Measurements from ENCODE around the gene CLASP1.
"Not testable (repeated sequence)": the region's sequence is repeated elsewhere in the genome, so short reads cannot be mapped to it uniquely, and the experiment has no call there.

Gene CLASP1

GRCh38 chr2:121298476-121298875, 350.8 kb downstream of the CLASP1 start:
- no peak for DNase-seq

GRCh38 chr2:121297866-121298265, 351.4 kb downstream of the CLASP1 start:
- not testable (repeated sequence) for DNase-seq

- no peak for DNase-seq
Measured at GRCh38 chr2:121297217-121297830, 351.9 kb downstream of the CLASP1 start.

- no peak for DNase-seq
Measured at GRCh38 chr2:121295911-121296650, 353.2 kb downstream of the CLASP1 start.

- DNase-seq = no peak
Measured at GRCh38 chr2:121294881-121295840, 354.1 kb downstream of the CLASP1 start.

- no peak for DNase-seq
Measured at GRCh38 chr2:121293450-121294325, 355.6 kb downstream of the CLASP1 start.

- no peak for DNase-seq
Measured at GRCh38 chr2:121291251-121291580, 358.0 kb downstream of the CLASP1 start.

GRCh38 chr2:121289271-121289670, 360.0 kb downstream of the CLASP1 start:
- no peak for DNase-seq

- no peak for DNase-seq
Measured at GRCh38 chr2:121288454-121289231, 360.6 kb downstream of the CLASP1 start.

- DNase-seq = no peak
Measured at GRCh38 chr2:121287956-121288355, 361.3 kb downstream of the CLASP1 start.

All from activated CD4-positive, alpha-beta T cell treated with anti-CD3 and anti-CD28 coated beads for 4 hours (primary cell).